Measurements from ENCODE around the gene AHNAK. TPM values are rescaled to one million over a fixed set of nuclear protein-coding genes. Genes with fewer than 3 reads are reported as not detected.
"Not testable (repeated sequence)": the region's sequence is repeated elsewhere in the genome, so short reads cannot be mapped to it uniquely, and the experiment has no call there.

AHNAK gene
- total RNA-seq, 3 donors from 2014 or later (not counting 1 experiment from before 2014, with no cell fraction given): 623 to 740 (median 677) TPM

- intact Hi-C loops (cut with micrococcal nuclease): no loop called here
- H3K36me3 ChIP-seq (ENCODE audit: control insufficient read depth, insufficient read depth, low read length): peaks cover 59% of the 10 kb centered on the region
- no peaks in the 10 kb centered on the region for H3K9me3 ChIP-seq (ENCODE audit: control insufficient read depth, insufficient read depth, low read length)
- DNase-seq: no peak
- H3K27me3 ChIP-seq (ENCODE audit: control insufficient read depth, insufficient read depth, low read length): no peaks in the 10 kb centered on the region
- peaks cover 16 to 26% of the 10 kb centered on the region in 2 donors for H3K4me1 Mint-ChIP-seq
- H3K27ac ChIP-seq (ENCODE audit: low read length): no peak overlapping the region
- ATAC-seq: no peak
- H3K4me1 ChIP-seq (ENCODE audit: control insufficient read depth, insufficient read depth, low read length): peaks cover 4% of the 10 kb centered on the region
- H3K27me3 Mint-ChIP-seq (ENCODE audit: low read depth in 2 of 2): no peaks in the 10 kb centered on the region
- H3K9me3 Mint-ChIP-seq: no peaks in the 10 kb centered on the region
- peaks cover 21% of the 10 kb centered on the region for H3K36me3 Mint-ChIP-seq
- WGBS (ENCODE audit: insufficient coverage): 94% methylated on average over 5 of the region's 5 CpGs
- H3K4me3 ChIP-seq (ENCODE audit: low read length): no peak overlapping the region
- no peak overlapping the region for H3K4me3 Mint-ChIP-seq
- TF ChIP-seq CTCF (IDR thresholded peaks at IDR 0.05): no peak
- peak overlapping the region in 1 of 2 donors; percentile 24 for H3K27ac Mint-ChIP-seq
These were observed 18.6 kb upstream of the AHNAK start for GRCh38 chr11:62565100-62565802.

- H3K36me3 ChIP-seq (ENCODE audit: control insufficient read depth, insufficient read depth, low read length): peaks cover 55% of the 10 kb centered on the region
- Mint-ChIP-seq H3K36me3 (peaks cover 19% of the 10 kb centered on the region), H3K27ac (peak overlapping the region; percentile 3 to 42), H3K4me1 (peaks cover 34 to 49% of the 10 kb centered on the region in 2 donors)
- WGBS (ENCODE audit: insufficient coverage): 98% methylated on average over 3 of the region's 3 CpGs
- H3K4me3 Mint-ChIP-seq; ATAC-seq; H3K27ac ChIP-seq (ENCODE audit: low read length); H3K27me3 ChIP-seq (ENCODE audit: control insufficient read depth, insufficient read depth, low read length); H3K27me3 Mint-ChIP-seq (ENCODE audit: low read depth in 2 of 2); H3K9me3 Mint-ChIP-seq; H3K9me3 ChIP-seq (ENCODE audit: control insufficient read depth, insufficient read depth, low read length); intact Hi-C loops (cut with micrococcal nuclease); H3K4me3 ChIP-seq (ENCODE audit: low read length); DNase-seq: not testable (repeated sequence)
- peaks cover 37% of the 10 kb centered on the region for H3K4me1 ChIP-seq (ENCODE audit: control insufficient read depth, insufficient read depth, low read length)
These were observed 15.1 kb upstream of the AHNAK start for GRCh38 chr11:62561677-62562230.

DNA sequence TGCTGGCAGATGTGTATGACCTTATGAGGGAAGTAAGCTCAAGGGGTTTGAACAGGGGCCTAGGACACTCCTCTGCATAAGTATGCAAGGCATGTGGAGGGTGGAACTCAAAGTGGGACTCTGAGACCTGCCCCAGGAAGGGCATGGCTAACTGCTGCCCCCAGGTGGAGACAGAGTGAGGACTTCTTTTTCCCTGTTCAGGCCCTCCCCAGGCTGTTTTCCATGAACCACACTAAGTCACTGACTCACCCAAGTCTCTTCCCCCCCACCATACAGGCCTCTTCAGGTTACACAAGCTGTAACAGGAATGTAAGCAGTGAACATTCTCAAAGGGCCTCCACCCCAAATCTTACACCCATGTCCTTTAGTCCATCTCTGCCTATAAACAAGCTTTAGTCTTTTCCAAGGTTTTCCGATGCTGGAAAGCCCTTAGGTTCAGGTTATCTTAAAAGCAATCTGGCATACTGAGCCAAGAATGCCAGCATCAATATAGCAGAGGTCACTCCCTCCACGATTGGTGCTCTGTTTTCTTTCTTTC lies 14.0 kb upstream of the AHNAK start:
- no peaks in the 10 kb centered on the region for H3K9me3 Mint-ChIP-seq
- Histone ChIP-seq H3K4me1 (ENCODE audit: control insufficient read depth, insufficient read depth, low read length) (peaks cover 49% of the 10 kb centered on the region), H3K4me3 (ENCODE audit: low read length) (no peak overlapping the region), H3K36me3 (ENCODE audit: control insufficient read depth, insufficient read depth, low read length) (peaks cover 46% of the 10 kb centered on the region), H3K27me3 (ENCODE audit: control insufficient read depth, insufficient read depth, low read length) (no peaks in the 10 kb centered on the region), H3K27ac (ENCODE audit: low read length) (no peak overlapping the region), H3K9me3 (ENCODE audit: control insufficient read depth, insufficient read depth, low read length) (no peaks in the 10 kb centered on the region)
- peak; percentile 70 for TF ChIP-seq CTCF (IDR thresholded peaks at IDR 0.05)
- no peak overlapping the region for H3K4me3 Mint-ChIP-seq
- DNase-seq: peak; percentile 65 to 90
- no peaks in the 10 kb centered on the region for H3K27me3 Mint-ChIP-seq (ENCODE audit: low read depth in 2 of 2)
- peaks cover 44 to 56% of the 10 kb centered on the region in 2 donors for H3K4me1 Mint-ChIP-seq
- peak in 2 of 3 donors; percentile 9 to 19 for ATAC-seq
- intact Hi-C loops (cut with micrococcal nuclease): loop anchor here (1.0 kb wide), 1 partner anchor 136 kb away; no protein-coding TSS in a partner anchor
- 88% methylated on average over 2 of the region's 2 CpGs for WGBS (ENCODE audit: insufficient coverage)
- peak overlapping the region; percentile 97 to 98 for H3K27ac Mint-ChIP-seq
- H3K36me3 Mint-ChIP-seq: peaks cover 12% of the 10 kb centered on the region

DNA sequence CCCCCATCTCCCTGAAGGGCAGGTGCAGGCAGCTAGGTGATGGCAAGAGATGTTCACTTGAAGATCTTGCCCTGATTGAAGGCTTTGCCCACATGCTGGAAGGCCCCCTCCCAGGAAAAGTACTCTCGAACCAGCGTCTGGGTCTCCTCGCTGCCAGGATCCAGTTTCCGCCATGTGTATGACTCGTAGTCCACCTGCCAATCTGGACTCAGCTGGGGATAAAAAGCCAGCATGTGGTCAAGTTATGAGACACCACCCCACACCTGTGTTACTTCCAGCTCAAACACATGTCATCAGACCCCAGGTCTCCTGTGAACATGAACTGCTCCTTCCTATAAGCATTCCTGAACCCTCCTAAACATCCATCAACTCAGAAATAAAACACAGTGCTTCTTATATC lies 13.0 kb upstream of the AHNAK start:
- Mint-ChIP-seq H3K4me3 (peak overlapping the region; percentile 52), H3K4me1 (peaks cover 52 to 63% of the 10 kb centered on the region in 2 donors), H3K36me3 (peaks cover 12% of the 10 kb centered on the region), H3K27ac (peak overlapping the region; percentile 97 to 98)
- not testable (repeated sequence) for H3K27ac ChIP-seq (ENCODE audit: low read length); H3K27me3 Mint-ChIP-seq (ENCODE audit: low read depth in 2 of 2); H3K4me3 ChIP-seq (ENCODE audit: low read length); ATAC-seq; DNase-seq; H3K9me3 ChIP-seq (ENCODE audit: control insufficient read depth, insufficient read depth, low read length); H3K9me3 Mint-ChIP-seq; H3K27me3 ChIP-seq (ENCODE audit: control insufficient read depth, insufficient read depth, low read length)
- intact Hi-C loops (cut with micrococcal nuclease): loop anchor here (1.0 to 5.0 kb wide), 2 partner anchors 135 to 283 kb away; no protein-coding TSS in a partner anchor
- Histone ChIP-seq H3K4me1 (ENCODE audit: control insufficient read depth, insufficient read depth, low read length) (peaks cover 59% of the 10 kb centered on the region), H3K36me3 (ENCODE audit: control insufficient read depth, insufficient read depth, low read length) (peaks cover 38% of the 10 kb centered on the region)
- 95% methylated on average over 5 of the region's 5 CpGs for WGBS (ENCODE audit: insufficient coverage)
